PC-3 (cell line): Measurements from ENCODE around the gene LYRM9. TPM values are rescaled to one million over a fixed set of nuclear protein-coding genes. Genes with fewer than 3 reads are reported as not detected.

Experiments used
- total RNA-seq: library from RNA; depleted of rRNA; stranded (reverse); fragments of >200 nt; gene quantifications from 2 replicates; pipeline ENCODE4 v1.2.3, GENCODE V29; 2014; rRNA removed

Gene LYRM9
- total RNA-seq, 1 experiment from 2014 or later, result 0.58 TPM

Other genes starting within 250 kb of the LYRM9 start
- not detected in 2 replicates for gene NOS2, start 92.8 kb downstream of the LYRM9 start, total RNA-seq
- 14.9 and 16.3 TPM in 2 replicates for gene NLK, start 149.3 kb upstream of the LYRM9 start, total RNA-seq